Ishikawa (cell line): ENCODE results near the gene FAM114A2.

Experiments used
- CEBPB ChIP-seq: IDR thresholded peaks from 2 replicates; pipeline ENCODE4 v1.6.1; 2012
- CREB1 ChIP-seq: IDR thresholded peaks from 2 replicates; pipeline ENCODE4 v1.6.1; 2012; ENCODE audit warnings: low read depth
- EP300 ChIP-seq: IDR thresholded peaks from 2 replicates; pipeline ENCODE4 v1.6.1; 2012; ENCODE audit warnings: borderline replicate concordance
- RAD21 ChIP-seq: IDR thresholded peaks from 2 replicates; pipeline ENCODE4 v1.6.1; 2012; ENCODE audit warnings: low read depth
- REST ChIP-seq: IDR thresholded peaks from 2 replicates; pipeline ENCODE4 v1.6.1; 2012; ENCODE audit warnings: low read depth, mild to moderate bottlenecking
- TAF1 ChIP-seq: IDR thresholded peaks from 2 replicates; pipeline ENCODE4 v1.6.1; 2012; ENCODE audit warnings: low read depth, mild to moderate bottlenecking
- TCF12 ChIP-seq: IDR thresholded peaks from 2 replicates; pipeline ENCODE4 v1.6.1; 2012; ENCODE audit warnings: low read depth
- TEAD4 ChIP-seq: IDR thresholded peaks from 2 replicates; pipeline ENCODE4 v1.6.1; 2012
- ZBTB7A ChIP-seq: IDR thresholded peaks from 2 replicates; pipeline ENCODE4 v1.6.1; 2012; ENCODE audit warnings: low read depth
- TF ChIP-seq, protein P1 (sequence below): IDR thresholded peaks from 2 replicates; pipeline ENCODE4 v1.6.1; 2012
- TF ChIP-seq, protein P2 (sequence below): IDR thresholded peaks from 2 replicates; pipeline ENCODE4 v1.6.1; 2012

DNA sequence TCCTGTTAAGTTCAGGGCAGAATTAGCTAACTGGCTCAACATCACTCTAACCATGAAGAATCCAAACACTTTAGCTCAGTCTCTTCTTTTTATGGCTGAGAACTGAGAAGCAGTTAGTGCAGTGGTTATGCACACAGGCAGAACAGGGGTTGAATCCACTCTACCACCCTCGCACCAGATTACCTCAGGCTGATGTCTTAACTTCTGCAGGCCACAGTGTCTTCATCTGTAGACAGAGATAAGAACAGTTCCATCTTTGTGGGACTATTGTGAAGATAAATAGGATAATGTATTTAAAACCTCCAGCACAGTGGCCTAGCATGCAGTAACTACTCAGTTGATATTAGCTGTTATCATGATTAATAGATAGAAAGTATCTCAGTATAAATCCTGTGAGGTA lies 54.8 kb downstream of the FAM114A2 start:
- no peak for TF ChIP-seq TCF12
- TF ChIP-seq, protein P1, sequence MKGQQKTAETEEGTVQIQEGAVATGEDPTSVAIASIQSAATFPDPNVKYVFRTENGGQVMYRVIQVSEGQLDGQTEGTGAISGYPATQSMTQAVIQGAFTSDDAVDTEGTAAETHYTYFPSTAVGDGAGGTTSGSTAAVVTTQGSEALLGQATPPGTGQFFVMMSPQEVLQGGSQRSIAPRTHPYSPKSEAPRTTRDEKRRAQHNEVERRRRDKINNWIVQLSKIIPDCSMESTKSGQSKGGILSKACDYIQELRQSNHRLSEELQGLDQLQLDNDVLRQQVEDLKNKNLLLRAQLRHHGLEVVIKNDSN = no peak
- TF ChIP-seq ZBTB7A = no peak
- TF ChIP-seq CREB1 = no peak
- no peak for TF ChIP-seq CEBPB
- TF ChIP-seq EP300 = no peak
- TF ChIP-seq TAF1 = no peak
- TF ChIP-seq TEAD4 = no peak
- TF ChIP-seq, protein P2, sequence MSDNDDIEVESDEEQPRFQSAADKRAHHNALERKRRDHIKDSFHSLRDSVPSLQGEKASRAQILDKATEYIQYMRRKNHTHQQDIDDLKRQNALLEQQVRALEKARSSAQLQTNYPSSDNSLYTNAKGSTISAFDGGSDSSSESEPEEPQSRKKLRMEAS = no peak
- TF ChIP-seq RAD21 = no peak
- no peak for TF ChIP-seq REST
